PFSK-1 (cell line): ENCODE results near the gene JADE2.

ENCODE experiments used
- FOXP2 ChIP-seq: optimal IDR thresholded peaks from 2 replicates; pipeline ENCODE3; 2011; ENCODE audit warnings: borderline replicate concordance, control low read depth, inconsistent platforms; ENCODE audit not compliant: insufficient read depth; ENCODE audit errors: extremely low read length, extremely low read depth
- POLR2AphosphoS5 ChIP-seq: IDR thresholded peaks from 2 replicates; pipeline ENCODE4 v1.6.1; 2012; ENCODE audit warnings: low read depth, mild to moderate bottlenecking, control low read depth, low read length, moderate library complexity
- SIN3A ChIP-seq: IDR thresholded peaks from 2 replicates; pipeline ENCODE4 v1.6.1; 2012; ENCODE audit warnings: mild to moderate bottlenecking, low read length, moderate library complexity, borderline replicate concordance; ENCODE audit not compliant: insufficient read depth
- TAF1 ChIP-seq: IDR thresholded peaks from 2 replicates; pipeline ENCODE4 v1.6.1; 2012; ENCODE audit warnings: low read length, control low read depth, borderline replicate concordance; ENCODE audit not compliant: insufficient read depth
- TF ChIP-seq, protein P1 (sequence below), 2 experiments: IDR thresholded peaks; 2 replicates each; pipeline versions ENCODE4 v1.6.1 to v1.8.0; 2011 to 2012; ENCODE audit warnings: low read depth in 2 of 2, low read length in 2 of 2, control low read depth in 1 of 2, inconsistent platforms in 1 of 2, mild to moderate bottlenecking in 1 of 2, moderate library complexity in 1 of 2; ENCODE audit not compliant: insufficient read depth in 1 of 2

Gene JADE2

DNA sequence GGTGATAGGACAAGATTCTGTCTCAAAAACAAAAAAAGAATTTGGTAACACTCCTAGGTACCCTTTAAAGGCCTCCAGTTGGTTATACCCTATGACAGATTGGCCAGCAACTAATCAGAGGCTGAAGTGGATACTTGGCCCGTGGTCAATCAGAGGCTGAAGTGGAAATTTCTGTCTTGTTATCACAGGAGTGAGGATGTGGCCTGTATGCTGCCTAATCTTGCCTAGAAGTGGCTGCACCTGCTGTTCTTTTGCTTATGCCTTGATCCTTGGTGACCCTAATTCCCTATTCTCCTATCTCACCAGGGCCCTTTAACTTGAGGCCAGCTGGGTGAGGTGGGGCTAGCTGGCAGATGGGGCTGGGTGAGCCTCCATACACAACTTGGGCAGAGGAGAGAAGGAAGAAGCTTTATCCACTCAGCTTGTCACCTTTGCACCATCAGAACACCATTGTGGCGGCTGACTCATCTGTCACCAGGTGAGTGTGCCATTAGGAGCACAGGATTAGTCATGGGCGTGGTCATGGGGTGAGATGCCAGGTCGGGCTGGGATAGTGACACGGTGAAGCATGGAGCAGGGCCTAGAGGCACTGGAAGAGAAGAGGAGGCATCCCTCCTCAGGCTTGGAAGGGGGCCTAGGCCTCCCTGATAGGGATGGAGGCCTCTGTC, 65.7 kb downstream of the JADE2 start:
- no peak for TF ChIP-seq POLR2AphosphoS5
- no peak for TF ChIP-seq FOXP2
- no peak for TF ChIP-seq SIN3A
- no peak for TF ChIP-seq TAF1
- TF ChIP-seq, protein P1, sequence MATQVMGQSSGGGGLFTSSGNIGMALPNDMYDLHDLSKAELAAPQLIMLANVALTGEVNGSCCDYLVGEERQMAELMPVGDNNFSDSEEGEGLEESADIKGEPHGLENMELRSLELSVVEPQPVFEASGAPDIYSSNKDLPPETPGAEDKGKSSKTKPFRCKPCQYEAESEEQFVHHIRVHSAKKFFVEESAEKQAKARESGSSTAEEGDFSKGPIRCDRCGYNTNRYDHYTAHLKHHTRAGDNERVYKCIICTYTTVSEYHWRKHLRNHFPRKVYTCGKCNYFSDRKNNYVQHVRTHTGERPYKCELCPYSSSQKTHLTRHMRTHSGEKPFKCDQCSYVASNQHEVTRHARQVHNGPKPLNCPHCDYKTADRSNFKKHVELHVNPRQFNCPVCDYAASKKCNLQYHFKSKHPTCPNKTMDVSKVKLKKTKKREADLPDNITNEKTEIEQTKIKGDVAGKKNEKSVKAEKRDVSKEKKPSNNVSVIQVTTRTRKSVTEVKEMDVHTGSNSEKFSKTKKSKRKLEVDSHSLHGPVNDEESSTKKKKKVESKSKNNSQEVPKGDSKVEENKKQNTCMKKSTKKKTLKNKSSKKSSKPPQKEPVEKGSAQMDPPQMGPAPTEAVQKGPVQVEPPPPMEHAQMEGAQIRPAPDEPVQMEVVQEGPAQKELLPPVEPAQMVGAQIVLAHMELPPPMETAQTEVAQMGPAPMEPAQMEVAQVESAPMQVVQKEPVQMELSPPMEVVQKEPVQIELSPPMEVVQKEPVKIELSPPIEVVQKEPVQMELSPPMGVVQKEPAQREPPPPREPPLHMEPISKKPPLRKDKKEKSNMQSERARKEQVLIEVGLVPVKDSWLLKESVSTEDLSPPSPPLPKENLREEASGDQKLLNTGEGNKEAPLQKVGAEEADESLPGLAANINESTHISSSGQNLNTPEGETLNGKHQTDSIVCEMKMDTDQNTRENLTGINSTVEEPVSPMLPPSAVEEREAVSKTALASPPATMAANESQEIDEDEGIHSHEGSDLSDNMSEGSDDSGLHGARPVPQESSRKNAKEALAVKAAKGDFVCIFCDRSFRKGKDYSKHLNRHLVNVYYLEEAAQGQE (IDR thresholded peaks at IDR 0.05; ENCODE audit: insufficient read depth in 1 of 2, low read depth in 2 of 2, low read length in 2 of 2): no peak

DNA sequence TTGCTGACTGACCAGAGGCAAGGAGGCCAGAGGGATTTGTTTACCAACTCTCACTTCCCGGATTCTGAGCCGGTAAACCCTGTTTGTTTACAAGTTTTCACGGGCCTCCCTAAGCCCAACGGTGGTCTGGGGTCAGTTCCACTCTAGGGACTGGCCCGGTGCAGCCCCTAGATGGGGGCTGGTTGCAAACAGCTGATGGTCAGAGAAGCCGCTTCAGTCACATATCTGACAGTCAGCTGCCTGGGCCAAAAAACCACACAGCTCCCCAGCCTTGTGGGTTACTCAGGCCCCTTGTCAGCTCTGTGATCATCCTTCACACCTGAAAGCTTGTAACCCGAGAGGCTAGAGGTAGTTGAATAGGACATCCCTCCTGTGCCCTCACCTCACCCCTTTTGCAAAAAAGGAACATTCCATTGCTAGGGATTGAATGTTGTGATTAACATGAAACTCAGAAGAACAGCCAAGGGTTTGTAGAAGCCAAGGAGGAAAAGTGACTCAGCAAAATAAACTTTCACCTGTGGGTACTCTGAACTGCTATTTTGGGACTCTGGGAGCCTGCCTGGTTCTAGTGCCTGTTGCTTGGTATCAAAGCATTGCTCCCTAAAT, 66.8 kb downstream of the JADE2 start:
- no peak for TF ChIP-seq SIN3A
- no peak for TF ChIP-seq FOXP2
- TF ChIP-seq, protein P1 (IDR thresholded peaks at IDR 0.05; ENCODE audit: insufficient read depth in 1 of 2, low read depth in 2 of 2, low read length in 2 of 2): no peak
- no peak for TF ChIP-seq TAF1
- TF ChIP-seq POLR2AphosphoS5: no peak

GRCh38 chr5:134594336-134594735, 68.9 kb downstream of the JADE2 start:
- TF ChIP-seq, protein P1 (IDR thresholded peaks at IDR 0.05; ENCODE audit: insufficient read depth in 1 of 2, low read depth in 2 of 2, low read length in 2 of 2): no peak
- no peak for TF ChIP-seq SIN3A
- TF ChIP-seq TAF1: no peak
- TF ChIP-seq POLR2AphosphoS5: no peak
- no peak for TF ChIP-seq FOXP2

GRCh38 chr5:134594797-134595457, 69.5 kb downstream of the JADE2 start:
- TF ChIP-seq SIN3A (no peak), POLR2AphosphoS5 (no peak), TAF1 (no peak), FOXP2 (no peak)
- TF ChIP-seq, protein P1 (IDR thresholded peaks at IDR 0.05; ENCODE audit: insufficient read depth in 1 of 2, low read depth in 2 of 2, low read length in 2 of 2): no peak
